HepG2 (cell line): Measurements from ENCODE around the gene DCUN1D4. TPM values are rescaled to one million over a fixed set of nuclear protein-coding genes. Genes with fewer than 3 reads are reported as not detected.

Experiments
- ATAC-seq: fragments of 200-7000 bp; cut with Tn5 transposase; 3 replicates; pipeline ENCODE4 v1.9.1; 2020; ENCODE audit warnings: mild to moderate bottlenecking, moderate library complexity
- BruUV-seq: library from RNA; stranded (reverse); fragments of 400-500 nt; replicated peaks from 2 replicates; lab custom pipeline; 2021; lab: Mats Ljungman, UMichigan
- CTCF ChIA-PET: fragments of 300-600 bp; formaldehyde crosslinking; extraction: SDS; loops from one replicate; lab custom pipeline; 2021; ENCODE audit warnings: low total read pairs, inconsistent platforms, low intra/inter-chr PET ratio; lab: Yijun Ruan, JAX
- POLR2A ChIA-PET: fragments of 350-600 bp; sonication (Branson Sonifier 250); formaldehyde crosslinking; loops from one replicate; lab custom pipeline; 2020; ENCODE audit warnings: antibody characterized with exemption, inconsistent platforms; lab: Yijun Ruan, JAX
- DNase-seq: peaks from one replicate; pipeline ENCODE4 v3.0.0-alpha.2; 2015; ENCODE audit warnings: low spot score
- FAIRE-seq: peaks from 3 replicates; lab custom pipeline; 2011; peaks lifted over from hg19 to GRCh38; lab: Jason Lieb, UNC
- H2AFZ ChIP-seq: one replicate; pipeline ENCODE4 v1.6.1; 2011; ENCODE audit warnings: low read length, inconsistent platforms
- H3K27ac ChIP-seq: fragments of 300-600 bp; 3 replicates; pipeline ENCODE4 v1.8.0; 2011; ENCODE audit warnings: mixed run types, mild to moderate bottlenecking, mixed read lengths, low read length, inconsistent platforms; ENCODE audit not compliant: insufficient read depth; ENCODE audit errors: extremely low read length
- H3K27me3 ChIP-seq, 2 experiments: fragments of 200-600 bp in 1 of 2; 2 replicates in 1 of 2; 3 replicates in 1 of 2; pipeline versions ENCODE4 v1.6.0 to v1.8.0; 2011; ENCODE audit warnings: low read length in 2 of 2, mild to moderate bottlenecking in 2 of 2, moderate library complexity in 2 of 2, inconsistent platforms in 1 of 2; ENCODE audit not compliant: insufficient read depth in 2 of 2, control insufficient read depth in 1 of 2
- H3K36me3 ChIP-seq, 2 experiments: fragments of 200-600 bp in 1 of 2; replicated peaks in 1 of 2; 2 replicates in 1 of 2; 3 replicates in 1 of 2; pipeline versions ENCODE4 v1.5.1 to v1.8.0; 2011; ENCODE audit warnings: low read length in 2 of 2, inconsistent platforms in 1 of 2; ENCODE audit not compliant: insufficient read depth in 2 of 2, control insufficient read depth in 1 of 2
- H3K4me1 ChIP-seq: 2 replicates; pipeline ENCODE4 v1.5.1; 2012; ENCODE audit warnings: low read length, inconsistent platforms; ENCODE audit not compliant: insufficient read depth
- H3K4me2 ChIP-seq: 2 replicates; pipeline ENCODE4 v1.6.0; 2011; ENCODE audit warnings: low read depth, low read length, inconsistent platforms
- H3K4me3 ChIP-seq, 3 experiments: fragments of 200-600 bp in 1 of 3; sonication (generic), shearing (Covaris generic) in 1 of 3; replicated peaks in 1 of 3; 2 replicates each; pipeline ENCODE4 v1.5.1; 2011 to 2016; ENCODE audit warnings: low read length in 3 of 3, inconsistent platforms in 2 of 3, low read depth in 2 of 3, mild to moderate bottlenecking in 2 of 3, control low read depth in 1 of 3, mixed read lengths in 1 of 3; ENCODE audit not compliant: insufficient read depth in 1 of 3
- H3K79me2 ChIP-seq: one replicate; pipeline ENCODE4 v1.6.1; 2011; ENCODE audit warnings: low read length, inconsistent platforms; ENCODE audit not compliant: insufficient read depth
- H3K9ac ChIP-seq: 2 replicates; pipeline ENCODE4 v1.6.0; 2011; ENCODE audit warnings: mild to moderate bottlenecking, low read depth, low read length, inconsistent platforms; ENCODE audit not compliant: insufficient read depth
- H3K9me3 ChIP-seq: 2 replicates; pipeline ENCODE4 v1.5.1; 2012; ENCODE audit warnings: mild to moderate bottlenecking, low read length
- H4K20me1 ChIP-seq: 2 replicates; pipeline ENCODE4 v1.6.0; 2011; ENCODE audit warnings: inconsistent platforms, mild to moderate bottlenecking, low read length, moderate library complexity; ENCODE audit not compliant: insufficient read depth
- ATAD3A ChIP-seq: sonication (generic); formaldehyde crosslinking; IDR thresholded peaks from 2 replicates; pipeline ENCODE4 v1.4.0; 2020; ENCODE audit warnings: missing genetic modification reagents
- ATF6 ChIP-seq: sonication (generic); formaldehyde crosslinking; conservative IDR thresholded peaks from 2 replicates; pipeline ENCODE4 v1.4.0; 2020; ENCODE audit warnings: missing genetic modification reagents
- CAMTA2 ChIP-seq: sonication (generic); formaldehyde crosslinking; IDR thresholded peaks from 2 replicates; pipeline ENCODE4 v1.4.0; 2020; ENCODE audit warnings: mild to moderate bottlenecking, missing genetic modification reagents, borderline replicate concordance
- CSRNP1 ChIP-seq: sonication (generic); formaldehyde crosslinking; IDR thresholded peaks from 2 replicates; pipeline ENCODE4 v1.8.1; 2023; ENCODE audit warnings: mild to moderate bottlenecking, missing genetic modification reagents
- PAF1 ChIP-seq: IDR thresholded peaks from 2 replicates; pipeline ENCODE4 v1.6.1; 2016; ENCODE audit warnings: missing genetic modification reagents, missing compliant biosample characterization
- PAX8 ChIP-seq: sonication (generic); formaldehyde crosslinking; IDR thresholded peaks from 2 replicates; pipeline ENCODE4 v1.8.0; 2022; ENCODE audit warnings: mild to moderate bottlenecking, missing genetic modification reagents, borderline replicate concordance
- PRDM10 ChIP-seq: sonication (generic); formaldehyde crosslinking; IDR thresholded peaks from 2 replicates; pipeline ENCODE4 v1.4.0; 2020; ENCODE audit warnings: low read depth, missing genetic modification reagents
- RFXANK ChIP-seq: IDR thresholded peaks from 2 replicates; pipeline ENCODE4 v1.6.1; 2016
- ZFP36 ChIP-seq: fragments of 150-350 bp; IDR thresholded peaks from 2 replicates; pipeline ENCODE4 v1.6.1; 2018; ENCODE audit warnings: borderline replicate concordance, low read length, low read depth; ENCODE audit not compliant: partially characterized antibody
- ZMYM2 ChIP-seq: sonication (generic); formaldehyde crosslinking; IDR thresholded peaks from 2 replicates; pipeline ENCODE4 v1.8.0; 2022; ENCODE audit warnings: mild to moderate bottlenecking, missing genetic modification reagents
- ZNF674 ChIP-seq: sonication (generic); formaldehyde crosslinking; IDR thresholded peaks from 2 replicates; pipeline ENCODE4 v1.5.0; 2020; ENCODE audit warnings: low read depth, mild to moderate bottlenecking, missing genetic modification reagents
- WGBS: methylation state at CpG from one replicate; pipeline ENCODE4 v1.1.6; 2017; ENCODE audit warnings: low lambda C conversion rate; 5-methylcytosine and 5-hydroxymethylcytosine counted together
- in situ Hi-C: cut with HindIII; loops from 2 replicates; pipeline ENCODE4 v1.10.0; 2017; ENCODE audit warnings: low pct_unique_long_range_greater_than_20kb; ENCODE audit not compliant: extremely low pct_ligation_motif_present
- intact Hi-C: fragments of 100-400 bp; cut with micrococcal nuclease; formaldehyde crosslinking; loops from one replicate; pipeline ENCODE4 v1.10.0; 2022; ENCODE audit not compliant: unreplicated experiment
- polyA plus RNA-seq, 8 experiments: library from polyadenylated mRNA; depleted of rRNA in 3 of 8; stranded (reverse) in 7 of 8; unstranded in 1 of 8; fragments of >200 nt; fragmentation: Illumina TruSeq in 4 of 8; extraction: Trizol in 4 of 8; gene quantifications; 2 replicates each; pipeline versions ENCODE4 v1.2.1 to v1.2.3, GENCODE V29; 2011 to 2016; ENCODE audit warnings: low read depth in 4 of 8, missing spikeins in 1 of 8, mixed read lengths in 1 of 8; ENCODE audit not compliant: insufficient read depth in 1 of 8
- total RNA-seq, 5 experiments: library from RNA; depleted of rRNA; stranded (reverse); fragments of >200 nt; fragmentation: Illumina TruSeq; extraction: Trizol; gene quantifications; 2 replicates each; pipeline ENCODE4 v1.2.3, GENCODE V29; 2016; ENCODE audit warnings: low read depth in 1 of 5
- TF ChIP-seq, protein P1 (sequence below): sonication (generic); formaldehyde crosslinking; conservative IDR thresholded peaks from 2 replicates; pipeline ENCODE4 v1.4.0; 2020; ENCODE audit warnings: mild to moderate bottlenecking, missing genetic modification reagents, moderate library complexity

The DCUN1D4 gene
- total and polyA plus RNA-seq, 2 of the 13 experiments (the other 11 are each of a cell fraction or from before 2014, with no cell fraction given), result 27.9 to 44.4 TPM

GRCh38 chr4:51931461-51931860 lies 88.5 kb downstream of the DCUN1D4 start (continued):
- TF ChIP-seq ATF6, result no peak

GRCh38 chr4:51932261-51932660 lies 89.3 kb downstream of the DCUN1D4 start:
- intact Hi-C loops (no loop called here), in situ Hi-C loops (no loop called here)
- FAIRE-seq (no peak), DNase-seq (no peak), ATAC-seq (no peak)
- Histone ChIP-seq H3K9me3 (no peaks in the 10 kb centered on the region), H2AFZ (no peak overlapping the region), H3K27ac (no peak overlapping the region), H3K79me2 (no peaks in the 10 kb centered on the region), H3K4me3 (no peak overlapping the region), H3K4me2 (no peak overlapping the region), H3K9ac (no peak overlapping the region), H3K27me3 (no peaks in the 10 kb centered on the region), H3K36me3 (no peaks in the 10 kb centered on the region), H4K20me1 (no peaks in the 10 kb centered on the region), H3K4me1 (no peaks in the 10 kb centered on the region)
- CTCF ChIA-PET, result no interaction called here
- WGBS, result 18% methylated on average over 2 of the region's 2 CpGs
- POLR2A ChIA-PET, result no interaction called here
- TF ChIP-seq, protein P1, sequence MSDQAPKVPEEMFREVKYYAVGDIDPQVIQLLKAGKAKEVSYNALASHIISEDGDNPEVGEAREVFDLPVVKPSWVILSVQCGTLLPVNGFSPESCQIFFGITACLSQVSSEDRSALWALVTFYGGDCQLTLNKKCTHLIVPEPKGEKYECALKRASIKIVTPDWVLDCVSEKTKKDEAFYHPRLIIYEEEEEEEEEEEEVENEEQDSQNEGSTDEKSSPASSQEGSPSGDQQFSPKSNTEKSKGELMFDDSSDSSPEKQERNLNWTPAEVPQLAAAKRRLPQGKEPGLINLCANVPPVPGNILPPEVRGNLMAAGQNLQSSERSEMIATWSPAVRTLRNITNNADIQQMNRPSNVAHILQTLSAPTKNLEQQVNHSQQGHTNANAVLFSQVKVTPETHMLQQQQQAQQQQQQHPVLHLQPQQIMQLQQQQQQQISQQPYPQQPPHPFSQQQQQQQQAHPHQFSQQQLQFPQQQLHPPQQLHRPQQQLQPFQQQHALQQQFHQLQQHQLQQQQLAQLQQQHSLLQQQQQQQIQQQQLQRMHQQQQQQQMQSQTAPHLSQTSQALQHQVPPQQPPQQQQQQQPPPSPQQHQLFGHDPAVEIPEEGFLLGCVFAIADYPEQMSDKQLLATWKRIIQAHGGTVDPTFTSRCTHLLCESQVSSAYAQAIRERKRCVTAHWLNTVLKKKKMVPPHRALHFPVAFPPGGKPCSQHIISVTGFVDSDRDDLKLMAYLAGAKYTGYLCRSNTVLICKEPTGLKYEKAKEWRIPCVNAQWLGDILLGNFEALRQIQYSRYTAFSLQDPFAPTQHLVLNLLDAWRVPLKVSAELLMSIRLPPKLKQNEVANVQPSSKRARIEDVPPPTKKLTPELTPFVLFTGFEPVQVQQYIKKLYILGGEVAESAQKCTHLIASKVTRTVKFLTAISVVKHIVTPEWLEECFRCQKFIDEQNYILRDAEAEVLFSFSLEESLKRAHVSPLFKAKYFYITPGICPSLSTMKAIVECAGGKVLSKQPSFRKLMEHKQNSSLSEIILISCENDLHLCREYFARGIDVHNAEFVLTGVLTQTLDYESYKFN (CRISPR knock-in tag), result no peak
- TF ChIP-seq PRDM10 (CRISPR knock-in tag) (no peak), CAMTA2 (CRISPR knock-in tag) (no peak), PAX8 (CRISPR knock-in tag) (no peak), RFXANK (CRISPR knock-in tag) (no peak), ZFP36 (no peak), ZNF674 (CRISPR knock-in tag) (no peak), PAF1 (no peak), ATAD3A (no peak), CSRNP1 (CRISPR knock-in tag) (no peak), ZMYM2 (CRISPR knock-in tag) (no peak)
- TF ChIP-seq, all 625 proteins: peak for 0
- no TSS peak for BruUV-seq
